Endothelial cell of umbilical vein (primary cell): ENCODE data around the gene SAMD7. TPM values are rescaled to one million over a fixed set of nuclear protein-coding genes. Genes with fewer than 3 reads are reported as not detected.

Experiments used
- BruUV-seq: library from RNA; stranded (reverse); fragments of 400-500 nt; replicated peaks from 2 replicates; lab custom pipeline; 2021; lab: Mats Ljungman, UMichigan
- CTCF ChIA-PET: fragments of 300-600, 350-600 bp; sonication (Branson Sonifier 250); formaldehyde crosslinking; loops from one replicate; lab custom pipeline; 2021; ENCODE audit warnings: antibody characterized with exemption, inconsistent platforms; lab: Charles Lee
- POLR2A ChIA-PET: fragments of 300-600, 350-600 bp; sonication (Branson Sonifier 250); formaldehyde crosslinking; loops from one replicate; lab custom pipeline; 2021; ENCODE audit warnings: antibody characterized with exemption, inconsistent platforms; lab: Charles Lee
- DNase-seq: peaks from one replicate; pipeline ENCODE4 v3.0.0-alpha.2; 2011; ENCODE audit warnings: low read depth, low spot score
- FAIRE-seq: peaks from 2 replicates; lab custom pipeline; 2011; peaks lifted over from hg19 to GRCh38; lab: Jason Lieb, UNC
- H2AFZ ChIP-seq: 2 replicates; pipeline ENCODE4 v1.6.0; 2012; ENCODE audit warnings: low read depth, low read length, control low read depth, inconsistent platforms
- H3K27ac ChIP-seq: 2 replicates; pipeline ENCODE4 v1.5.1; 2011; ENCODE audit warnings: low read depth, mild to moderate bottlenecking, control low read depth, low read length, moderate library complexity; ENCODE audit not compliant: insufficient read depth
- H3K27me3 ChIP-seq, 2 experiments: 2 replicates each; pipeline versions ENCODE4 v1.6.0 to v1.6.1; 2011; ENCODE audit warnings: low read length in 2 of 2, mixed read lengths in 1 of 2; ENCODE audit not compliant: control insufficient read depth in 2 of 2, insufficient read depth in 2 of 2
- H3K36me3 ChIP-seq, 2 experiments: 2 replicates in 1 of 2; 3 replicates in 1 of 2; pipeline ENCODE4 v1.5.1; 2011; ENCODE audit warnings: low read length in 2 of 2, mild to moderate bottlenecking in 1 of 2, moderate library complexity in 1 of 2; ENCODE audit not compliant: control insufficient read depth in 2 of 2, insufficient read depth in 2 of 2; ENCODE audit errors: extremely low read depth in 1 of 2
- H3K4me1 ChIP-seq: 3 replicates; pipeline ENCODE4 v1.5.1; 2011; ENCODE audit warnings: mild to moderate bottlenecking, low read length; ENCODE audit not compliant: control insufficient read depth, insufficient read depth; ENCODE audit errors: extremely low read depth
- H3K4me2 ChIP-seq: 2 replicates; pipeline ENCODE4 v1.6.1; 2011; ENCODE audit warnings: low read length, control low read depth, mixed read lengths; ENCODE audit not compliant: insufficient read depth
- H3K4me3 ChIP-seq, 3 experiments: fragments of 200-600 bp in 1 of 3; sonication (generic), shearing (Covaris generic) in 1 of 3; replicated peaks in 1 of 3; 2 replicates each; pipeline ENCODE4 v1.5.1; 2011 to 2016; ENCODE audit warnings: control low read depth in 3 of 3, low read length in 3 of 3, mild to moderate bottlenecking in 2 of 3, inconsistent platforms in 1 of 3, low read depth in 1 of 3, moderate library complexity in 1 of 3; ENCODE audit not compliant: insufficient read depth in 1 of 3
- H3K79me2 ChIP-seq: 2 replicates; pipeline ENCODE4 v1.6.0; 2012; ENCODE audit warnings: low read length, inconsistent platforms; ENCODE audit not compliant: control insufficient read depth, insufficient read depth
- H3K9ac ChIP-seq: replicated peaks from 2 replicates; pipeline ENCODE3; 2011; ENCODE audit warnings: low read length, control low read depth; ENCODE audit not compliant: insufficient read depth; ENCODE audit errors: extremely low read depth
- H3K9me1 ChIP-seq: replicated peaks from 3 replicates; pipeline ENCODE4 v1.6.0; 2011; ENCODE audit warnings: mild to moderate bottlenecking, low read length; ENCODE audit not compliant: control insufficient read depth, insufficient read depth; ENCODE audit errors: extremely low read depth
- H3K9me3 ChIP-seq: replicated peaks from 2 replicates; pipeline ENCODE4 v1.5.1; 2012; ENCODE audit warnings: low read length, inconsistent platforms; ENCODE audit not compliant: control insufficient read depth, insufficient read depth
- H4K20me1 ChIP-seq: replicated peaks from 2 replicates; pipeline ENCODE3; 2011; ENCODE audit warnings: mild to moderate bottlenecking, low read length; ENCODE audit not compliant: control insufficient read depth, insufficient read depth; ENCODE audit errors: extremely low read depth
- CTCF ChIP-seq, 2 donors: IDR thresholded peaks; 1 replicate in 1 of 2; 2 replicates in 1 of 2; pipeline ENCODE4 v1.5.1; 2011; ENCODE audit warnings: low read length in 2 of 2, mild to moderate bottlenecking in 2 of 2, moderate library complexity in 2 of 2, control low read depth in 1 of 2, inconsistent platforms in 1 of 2, low read depth in 1 of 2; ENCODE audit not compliant: insufficient read depth in 1 of 2; ENCODE audit errors: extremely low read depth in 1 of 2
- EZH2 ChIP-seq: IDR thresholded peaks from 2 replicates; pipeline ENCODE4 v1.6.1; 2012; ENCODE audit warnings: borderline replicate concordance, low read depth, mild to moderate bottlenecking, moderate library complexity, low read length, inconsistent platforms; ENCODE audit not compliant: severe bottlenecking
- FOS ChIP-seq: IDR thresholded peaks from 2 replicates; pipeline ENCODE4 v1.6.1; 2011; ENCODE audit warnings: mild to moderate bottlenecking, low read length, moderate library complexity, borderline replicate concordance; ENCODE audit not compliant: insufficient read depth
- GATA2 ChIP-seq: IDR thresholded peaks from 2 replicates; pipeline ENCODE4 v1.7.0; 2011; ENCODE audit warnings: low read depth, mild to moderate bottlenecking, moderate library complexity, mixed read lengths, low read length; ENCODE audit not compliant: insufficient read length, insufficient read depth
- JUN ChIP-seq: IDR thresholded peaks from 2 replicates; pipeline ENCODE4 v1.6.1; 2011; ENCODE audit warnings: borderline replicate concordance, low read depth; ENCODE audit not compliant: insufficient read length, insufficient read depth
- MYC ChIP-seq: IDR thresholded peaks from one replicate; pipeline ENCODE4 v1.6.1; 2011; ENCODE audit warnings: mild to moderate bottlenecking, low read depth, low read length
- POLR2A ChIP-seq: IDR thresholded peaks from 2 replicates; pipeline ENCODE4 v1.6.1; 2012; ENCODE audit warnings: low read depth, mild to moderate bottlenecking, control low read depth, low read length
- POLR2AphosphoS5 ChIP-seq: IDR thresholded peaks from 2 replicates; pipeline ENCODE4 v1.6.1; 2012; ENCODE audit warnings: low read depth, mild to moderate bottlenecking, control low read depth, low read length, moderate library complexity; ENCODE audit not compliant: insufficient read depth
- dilution Hi-C: fragments of 300-500 bp; cut with MboI; formaldehyde crosslinking; loops from one replicate; pipeline ENCODE4 v1.15.0; 2019; ENCODE audit warnings: low sequenced_read_pairs; ENCODE audit not compliant: extremely low pct_ligation_motif_present
- intact Hi-C: fragments of 100-400 bp; cut with micrococcal nuclease; formaldehyde crosslinking; loops from one replicate; pipeline ENCODE4 v1.10.0; 2022
- polyA plus RNA-seq, 4 experiments: library from polyadenylated mRNA; depleted of rRNA in 3 of 4; stranded (reverse) in 3 of 4; unstranded in 1 of 4; fragments of >200 nt; gene quantifications; 2 replicates each; pipeline versions ENCODE4 v1.2.1 to v1.2.3, GENCODE V29; 2011 to 2012; ENCODE audit warnings: missing spikeins in 1 of 4
- total RNA-seq: library from RNA; stranded (reverse); gene quantifications from 2 replicates; pipeline ENCODE4 v1.2.3, GENCODE V29; 2021
- TF ChIP-seq, protein P1 (sequence below): IDR thresholded peaks from 2 replicates; pipeline ENCODE4 v1.6.1; 2011; ENCODE audit not compliant: insufficient read depth, insufficient read length

Gene SAMD7
- total and polyA plus RNA-seq, 2 donors (not counting 3 experiments of a cell fraction or from before 2014, with no cell fraction given), result not detected

DNA sequence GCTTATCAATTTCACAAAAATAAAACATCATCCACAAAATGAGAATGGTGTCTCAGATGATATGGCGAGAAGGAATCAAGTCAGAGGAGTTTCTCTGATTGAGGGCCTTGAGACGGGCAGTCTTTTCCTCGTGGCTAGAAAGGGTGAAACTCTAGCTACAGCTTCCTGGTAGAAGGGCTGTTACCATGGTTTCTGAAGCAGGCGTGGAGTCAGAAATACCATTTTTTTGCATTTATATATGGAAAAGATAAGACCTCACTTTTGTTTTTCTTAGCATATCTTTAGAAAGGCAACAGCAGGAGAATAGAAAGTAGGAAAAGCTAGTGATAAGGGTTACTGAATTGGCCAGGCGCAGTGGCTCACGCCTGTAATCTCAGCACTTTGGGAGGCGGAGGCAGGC lies 17.3 kb upstream of the SAMD7 start:
- Histone ChIP-seq H3K9me3 (no peaks in the 10 kb centered on the region), H3K4me2 (no peak overlapping the region), H3K27me3 (no peaks in the 10 kb centered on the region), H3K36me3 (no peaks in the 10 kb centered on the region), H3K4me1 (no peaks in the 10 kb centered on the region), H2AFZ (no peak overlapping the region), H3K27ac (no peak overlapping the region), H3K79me2 (no peaks in the 10 kb centered on the region), H4K20me1 (no peaks in the 10 kb centered on the region), H3K9me1 (no peaks in the 10 kb centered on the region), H3K9ac (no peak overlapping the region), H3K4me3 (no peak overlapping the region)
- dilution Hi-C loops (no loop called here), intact Hi-C loops (no loop called here)
- BruUV-seq, result no TSS peak
- FAIRE-seq, result no peak
- ChIA-PET POLR2A (no interaction called here), CTCF (no interaction called here)
- TF ChIP-seq FOS (no peak), POLR2A (no peak), JUN (no peak), POLR2AphosphoS5 (no peak), EZH2 (no peak), MYC (no peak), CTCF (IDR thresholded peaks at IDR 0.05; ENCODE audit: extremely low read depth in 1 of 2, insufficient read depth in 1 of 2, low read depth in 1 of 2, low read length in 2 of 2) (no peak), GATA2 (no peak)
- TF ChIP-seq, protein P1, sequence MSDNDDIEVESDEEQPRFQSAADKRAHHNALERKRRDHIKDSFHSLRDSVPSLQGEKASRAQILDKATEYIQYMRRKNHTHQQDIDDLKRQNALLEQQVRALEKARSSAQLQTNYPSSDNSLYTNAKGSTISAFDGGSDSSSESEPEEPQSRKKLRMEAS, result no peak
- DNase-seq, result peak; percentile 20
